NCI-H82 (cell line): Measurements from ENCODE around the gene PRSS33.

Source experiments
- DNase-seq: peaks from one replicate; lab custom pipeline; 2025; lab: John Stamatoyannopoulos, UW

The PRSS33 gene

GRCh38 chr16:2763173-2763572 is 24.2 kb downstream of the PRSS33 start:
- no peak for DNase-seq

- DNase-seq, result no peak
Measured at GRCh38 chr16:2762711-2763110, 24.6 kb downstream of the PRSS33 start.

DNA sequence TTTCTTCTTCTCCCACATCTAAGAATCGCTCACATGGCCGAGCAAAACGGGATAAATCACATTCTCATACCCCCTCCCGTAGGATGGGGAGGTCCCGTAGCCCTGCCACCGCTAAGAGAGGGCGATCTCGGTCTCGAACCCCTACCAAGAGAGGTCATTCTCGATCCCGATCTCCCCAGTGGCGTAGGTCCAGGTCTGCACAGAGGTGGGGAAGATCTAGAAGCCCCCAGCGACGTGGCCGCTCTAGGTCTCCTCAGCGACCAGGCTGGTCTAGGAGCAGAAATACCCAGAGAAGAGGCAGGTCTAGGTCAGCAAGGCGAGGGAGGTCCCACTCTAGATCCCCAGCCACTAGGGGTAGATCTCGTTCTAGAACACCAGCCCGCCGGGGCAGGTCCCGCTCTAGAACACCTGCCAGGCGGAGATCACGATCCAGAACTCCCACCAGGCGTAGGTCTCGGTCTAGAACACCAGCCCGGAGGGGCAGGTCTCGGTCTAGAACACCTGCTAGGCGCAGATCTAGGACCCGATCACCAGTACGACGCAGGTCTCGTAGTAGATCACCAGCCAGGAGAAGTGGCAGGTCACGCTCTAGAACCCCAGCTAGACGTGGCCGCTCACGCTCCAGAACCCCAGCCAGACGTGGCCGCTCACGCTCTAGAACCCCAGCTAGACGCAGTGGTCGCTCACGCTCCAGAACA is 25.3 kb downstream of the PRSS33 start:
- no peak for DNase-seq

- no peak for DNase-seq
Measured at GRCh38 chr16:2761472-2761871, 25.9 kb downstream of the PRSS33 start.

- no peak for DNase-seq
Measured at GRCh38 chr16:2757344-2757743, 30.0 kb downstream of the PRSS33 start.

- DNase-seq, result no peak
Measured at GRCh38 chr16:2756288-2757015, 30.9 kb downstream of the PRSS33 start.

DNA sequence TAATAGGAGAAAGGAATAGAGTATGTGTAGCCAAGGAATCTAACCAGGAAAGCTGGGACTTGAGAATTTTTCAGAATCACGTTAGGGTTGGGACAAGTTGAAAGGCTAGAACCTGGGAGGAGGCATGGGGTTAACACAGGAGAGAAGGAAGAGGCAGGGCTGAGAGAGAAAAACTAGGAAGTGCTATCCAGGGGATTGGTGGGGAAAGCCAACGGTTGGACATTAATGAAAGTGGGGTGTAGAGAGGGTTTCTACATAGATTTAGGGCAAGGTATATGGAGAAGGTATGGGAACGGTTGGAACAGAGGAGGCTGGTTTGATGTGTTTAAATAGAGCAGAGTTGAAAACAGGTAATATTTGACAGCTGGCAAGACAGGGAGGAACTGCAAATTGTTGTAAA is 32.2 kb downstream of the PRSS33 start:
- no peak for DNase-seq

DNA sequence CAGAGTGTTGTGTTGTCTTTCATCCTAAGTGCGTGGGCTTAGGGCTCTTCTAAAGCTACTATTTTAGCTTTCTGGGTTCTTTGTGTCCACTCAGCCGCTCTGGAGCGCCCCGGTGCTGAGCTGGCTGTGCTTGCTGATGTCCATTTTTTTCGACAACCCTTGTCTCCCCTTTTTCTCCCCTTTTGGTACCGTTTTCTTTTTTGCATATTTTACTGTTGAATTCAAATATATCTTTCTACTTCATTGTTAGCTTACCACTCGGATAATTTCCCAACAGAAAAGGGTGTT is 33.7 kb downstream of the PRSS33 start:
- DNase-seq, result peak; percentile 41

DNA sequence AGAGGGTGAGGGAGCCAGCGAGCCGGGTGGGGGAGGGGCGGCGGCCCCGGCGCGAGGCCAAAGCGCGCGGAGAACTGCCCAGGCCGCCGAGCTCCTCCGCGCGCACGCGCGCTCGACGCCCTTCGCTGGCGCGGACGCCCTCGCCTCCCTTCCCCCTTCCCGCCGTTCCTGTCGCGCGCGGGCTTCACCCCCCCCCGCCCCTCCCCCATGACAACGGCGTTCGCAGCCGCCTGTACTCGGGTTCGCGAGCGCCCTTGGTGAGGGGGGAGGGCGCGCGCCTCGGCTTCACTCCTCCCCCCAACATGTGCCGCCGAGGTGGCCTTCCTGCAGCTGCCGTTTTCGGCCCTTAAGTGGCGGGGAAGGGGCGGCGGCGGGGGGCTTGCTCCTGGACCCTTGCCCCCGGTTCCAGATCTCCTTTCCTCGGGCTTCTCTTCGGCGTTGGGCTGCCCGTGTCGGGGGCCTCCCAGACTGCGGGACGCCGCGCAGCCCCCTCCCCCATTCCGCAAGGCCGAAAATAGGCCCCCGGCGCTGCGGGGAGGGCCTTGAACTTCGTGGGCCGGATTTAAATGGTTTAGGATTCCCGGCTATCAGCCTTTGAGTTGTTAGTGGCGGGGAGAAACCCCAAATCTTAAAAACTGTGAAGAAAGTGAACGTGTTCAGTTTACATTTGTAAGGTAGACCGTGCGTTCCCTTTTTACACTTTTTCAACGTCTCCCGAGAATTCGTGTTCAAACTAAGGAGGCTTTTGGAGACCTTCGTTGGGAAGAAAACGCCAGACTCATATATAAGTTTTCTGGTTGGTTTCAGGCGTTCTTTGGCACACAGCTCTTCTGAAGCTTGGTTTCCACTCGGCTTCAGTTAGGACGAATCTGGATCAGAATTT is 34.3 kb downstream of the PRSS33 start:
- DNase-seq, result peak; percentile 90

- DNase-seq, result peak; percentile 96
Measured at GRCh38 chr16:2752035-2752849, 35.1 kb downstream of the PRSS33 start, which contains the start of gene SRRM2. Gene SRRM2 (plus strand): TSS chr16:2752638. CDS start chr16:2756365, 3,727 bp downstream.

DNA sequence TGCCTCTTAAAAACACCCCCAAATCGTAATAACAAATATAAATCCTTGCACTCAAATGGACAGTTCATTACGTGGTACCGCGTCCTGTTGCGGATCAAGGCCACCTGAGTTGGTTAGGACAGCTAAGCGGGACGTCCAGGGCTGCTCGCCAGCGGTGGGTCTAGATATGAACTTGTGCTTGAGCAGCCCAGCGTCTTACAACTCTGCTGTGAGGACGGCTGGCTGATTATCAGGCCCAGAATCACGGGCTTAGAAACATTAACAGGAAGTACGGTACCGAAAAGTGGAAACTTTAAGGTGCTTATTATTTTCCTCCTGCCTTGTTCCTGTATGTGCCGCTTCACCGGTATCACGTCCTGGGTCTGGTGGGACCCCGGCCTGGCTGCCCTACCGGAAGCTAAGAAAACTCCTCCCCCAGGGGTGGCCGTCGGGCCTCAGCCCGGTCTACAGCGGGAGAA is 35.8 kb downstream of the PRSS33 start:
- peak; percentile 92 for DNase-seq

DNA sequence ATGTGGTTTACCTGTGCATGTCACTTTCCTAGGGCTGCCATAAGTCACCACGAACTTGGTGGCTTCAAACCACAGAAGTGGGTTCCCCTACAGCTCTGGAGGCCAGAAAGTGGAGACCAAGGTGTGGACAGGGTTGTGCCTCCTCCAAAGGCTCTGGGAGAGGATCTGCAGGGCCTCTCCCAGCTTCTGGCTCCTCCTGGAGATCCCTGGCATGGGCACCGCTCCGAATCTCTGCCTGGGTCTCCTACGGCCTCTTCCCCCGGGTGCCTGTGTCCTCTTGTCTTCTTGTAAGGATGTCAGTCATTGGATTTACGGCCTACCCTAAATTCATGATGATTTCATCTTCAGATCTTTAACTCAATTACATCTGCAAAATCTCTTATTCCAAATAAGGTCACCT is 37.4 kb downstream of the PRSS33 start:
- no peak for DNase-seq

- DNase-seq, result no peak
Measured at GRCh38 chr16:2749476-2749875, 37.9 kb downstream of the PRSS33 start.

DNA sequence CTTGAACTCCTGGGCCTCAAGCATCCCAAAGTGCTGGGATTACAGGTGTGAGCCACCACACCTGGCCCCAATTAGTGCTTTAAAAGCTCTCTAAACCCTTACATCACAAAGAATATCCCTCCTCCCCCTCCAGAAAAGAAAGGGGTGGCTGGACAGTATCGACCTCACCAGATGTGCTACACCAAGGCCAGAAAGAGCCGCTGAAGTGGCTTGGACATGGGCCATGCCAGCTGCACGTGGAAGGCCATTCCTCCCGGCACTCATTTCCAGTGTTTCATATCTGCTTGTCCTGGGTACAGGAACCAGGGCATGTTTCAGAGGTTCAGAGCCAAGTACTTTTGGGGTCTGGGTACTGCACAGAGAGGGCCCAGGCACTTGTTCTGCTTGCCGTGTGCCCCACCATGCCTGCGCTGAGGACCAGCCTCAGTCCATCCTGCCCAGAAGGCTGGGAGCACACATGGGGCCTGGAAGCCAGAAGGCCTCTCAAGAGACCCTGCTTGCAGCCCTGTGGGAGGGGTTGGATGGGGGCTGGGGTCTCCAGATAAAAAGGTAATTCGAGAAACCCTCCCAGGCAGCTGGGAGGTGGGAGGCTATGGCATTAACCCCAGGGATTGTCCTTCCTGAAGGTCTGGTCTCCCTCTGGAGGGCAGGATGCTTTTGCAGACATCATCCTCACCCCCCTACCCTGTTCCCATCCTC is 38.5 kb downstream of the PRSS33 start:
- no peak for DNase-seq

- no peak for DNase-seq
Measured at GRCh38 chr16:2745961-2746360, 41.4 kb downstream of the PRSS33 start.

- no peak for DNase-seq
Measured at GRCh38 chr16:2745116-2745890, 42.1 kb downstream of the PRSS33 start.

- DNase-seq, result no peak
Measured at GRCh38 chr16:2744711-2745110, 42.6 kb downstream of the PRSS33 start.

DNA sequence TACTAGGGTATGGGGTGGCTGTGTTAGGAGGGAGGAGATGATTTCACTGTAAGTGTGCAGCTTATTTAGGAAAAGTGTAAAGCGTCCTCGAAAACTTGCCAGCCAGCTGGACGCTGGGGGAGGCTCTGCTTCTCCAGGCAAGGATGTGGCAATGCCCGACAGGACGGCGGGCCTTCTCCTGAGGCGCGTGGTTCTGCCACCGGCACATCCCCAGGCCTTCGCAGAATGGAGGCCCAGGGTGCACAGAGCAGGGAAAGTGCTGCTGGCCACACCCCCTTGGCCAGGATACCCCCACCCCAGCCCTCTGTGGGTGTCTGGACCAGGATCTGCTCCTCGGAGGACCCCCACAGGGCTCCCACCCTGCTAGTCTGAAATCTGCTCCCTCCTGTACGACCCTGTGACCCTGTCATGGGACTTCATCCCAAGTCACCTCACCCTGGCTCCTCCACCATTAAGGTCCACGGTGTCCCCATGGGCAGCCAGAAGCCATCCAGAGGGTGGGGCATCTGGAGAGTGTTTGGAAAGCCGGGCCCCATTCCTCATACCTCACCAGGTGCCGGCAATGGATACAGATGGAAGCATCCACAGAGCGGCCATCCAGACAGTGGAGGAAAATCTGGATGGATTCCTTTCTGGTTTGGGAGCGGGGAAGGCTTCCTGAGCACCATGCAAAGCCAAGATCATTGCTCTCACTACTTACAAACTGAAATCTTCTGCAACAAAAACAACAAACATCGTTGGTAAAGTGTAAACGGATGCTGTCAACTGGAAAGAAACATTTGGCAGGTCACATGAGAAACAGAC is 44.2 kb downstream of the PRSS33 start:
- no peak for DNase-seq

- no peak for DNase-seq
Measured at GRCh38 chr16:2742323-2743006, 44.9 kb downstream of the PRSS33 start.
